ENCODE data around the gene UVRAG.

UVRAG gene

DNA sequence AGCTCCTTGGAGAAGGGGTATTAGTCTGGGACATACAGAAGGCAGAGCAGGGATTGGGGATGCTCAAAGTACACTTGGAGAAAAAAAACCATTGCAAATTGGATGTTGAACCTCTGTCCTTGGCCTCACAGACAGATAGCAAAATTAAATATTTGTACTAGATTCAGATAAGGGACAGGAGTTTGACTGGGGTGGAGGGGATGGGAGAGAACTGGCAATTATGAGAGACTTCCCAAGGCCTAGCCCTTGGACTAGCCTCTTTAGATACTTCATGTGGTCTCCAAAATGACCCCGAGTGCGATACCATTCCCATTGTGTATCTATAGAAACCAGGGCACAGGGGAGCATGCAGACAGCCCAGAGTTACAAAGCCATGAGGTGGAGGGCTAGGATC lies 30.9 kb upstream of the UVRAG start:
- no peak for DNase-seq (ENCODE audit: low spot score)

- no peak for DNase-seq (ENCODE audit: low spot score)
These were observed 30.5 kb upstream of the UVRAG start for GRCh38 chr11:75784506-75784905.

DNA sequence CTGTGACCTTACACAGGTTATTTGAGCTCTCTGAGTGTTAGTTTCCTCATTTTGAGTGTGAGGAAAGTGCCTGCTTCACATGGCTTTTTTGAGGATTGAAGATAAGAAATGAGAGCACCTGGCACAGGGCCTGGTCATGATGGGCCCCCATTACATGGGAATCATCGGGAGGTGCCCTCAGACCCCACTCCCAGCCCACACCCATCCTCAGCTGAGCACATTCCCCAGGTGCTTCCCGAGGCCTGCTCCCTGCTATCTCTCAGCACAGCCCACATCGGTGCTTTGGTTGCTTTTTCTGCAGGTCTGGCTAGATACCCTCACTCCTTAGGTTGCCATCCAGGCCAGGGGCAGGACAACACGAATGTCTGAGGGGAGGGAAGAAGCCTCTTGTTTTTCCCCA lies 29.8 kb upstream of the UVRAG start:
- no peak for DNase-seq (ENCODE audit: low spot score)

DNA sequence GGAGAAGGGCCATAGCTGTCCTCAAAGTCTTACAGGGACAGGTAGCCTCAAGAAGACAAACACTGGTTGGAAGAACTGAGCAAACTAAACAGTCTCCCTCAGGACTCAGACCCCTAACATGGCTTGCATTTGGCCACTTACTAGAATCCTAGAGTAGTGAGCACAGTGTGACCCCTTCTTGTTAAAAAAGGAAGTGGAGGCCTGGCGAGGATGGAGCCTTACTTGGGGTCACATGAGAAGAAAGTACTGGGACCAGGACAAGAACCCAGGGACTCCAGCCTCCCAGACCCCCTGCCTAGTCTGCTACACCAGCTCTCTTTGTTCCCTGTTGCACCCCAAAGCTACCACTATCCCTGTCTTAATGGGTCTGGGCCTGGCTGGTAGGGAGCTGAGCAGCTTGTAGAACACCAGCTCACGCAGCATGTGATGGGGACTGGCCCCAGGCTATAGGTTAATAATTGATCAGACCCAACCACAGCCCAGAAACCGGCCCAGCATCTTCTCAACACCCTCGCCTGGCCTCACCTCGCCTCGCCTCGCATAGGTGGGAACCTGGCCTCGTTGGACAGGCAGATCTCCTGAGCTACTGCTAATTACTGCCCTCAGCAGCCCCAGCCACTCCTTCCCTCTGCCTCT lies 28.8 kb upstream of the UVRAG start:
- no peak for DNase-seq (ENCODE audit: low spot score)

DNA sequence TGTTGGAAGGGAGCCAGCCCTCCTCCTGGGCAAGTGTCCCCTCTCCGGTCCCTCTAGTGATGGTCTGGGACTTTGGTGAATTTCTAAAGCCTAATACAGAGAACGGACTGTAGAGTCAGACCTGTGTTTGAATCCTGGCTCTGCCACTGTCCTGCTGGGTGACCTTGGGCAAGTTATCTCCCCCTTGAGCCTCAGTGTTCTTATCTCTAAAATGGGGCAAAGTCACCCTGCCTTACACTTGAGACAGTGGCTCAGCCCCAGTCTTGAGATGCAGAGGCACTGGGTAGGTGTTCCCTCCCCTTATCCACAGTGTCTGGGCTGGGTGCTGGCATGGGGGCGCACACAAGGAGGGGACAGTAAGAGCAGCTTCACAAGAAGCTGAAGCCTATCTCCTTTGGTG lies 25.5 kb upstream of the UVRAG start:
- DNase-seq (ENCODE audit: low spot score): no peak

DNA sequence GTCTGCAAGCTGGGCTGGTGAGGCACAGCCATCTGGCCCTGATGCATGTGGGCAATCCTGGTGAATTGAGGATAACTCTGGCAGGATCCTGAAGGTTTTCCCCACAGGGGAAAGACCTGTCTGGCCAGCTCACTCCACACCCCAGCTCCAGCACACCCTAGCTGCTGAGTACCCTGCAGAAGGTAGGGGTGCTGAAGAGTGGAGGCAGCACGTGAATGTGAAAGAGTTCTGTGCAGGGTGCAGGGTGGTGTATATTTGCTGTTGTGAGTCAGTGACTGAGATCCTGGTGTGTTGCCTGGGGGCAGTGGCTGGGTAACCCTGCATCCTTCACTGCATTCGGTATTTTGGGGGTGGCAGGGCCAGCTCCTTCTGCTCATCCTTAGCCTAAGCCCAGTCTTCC lies 24.0 kb upstream of the UVRAG start:
- DNase-seq (ENCODE audit: low spot score): no peak

DNA sequence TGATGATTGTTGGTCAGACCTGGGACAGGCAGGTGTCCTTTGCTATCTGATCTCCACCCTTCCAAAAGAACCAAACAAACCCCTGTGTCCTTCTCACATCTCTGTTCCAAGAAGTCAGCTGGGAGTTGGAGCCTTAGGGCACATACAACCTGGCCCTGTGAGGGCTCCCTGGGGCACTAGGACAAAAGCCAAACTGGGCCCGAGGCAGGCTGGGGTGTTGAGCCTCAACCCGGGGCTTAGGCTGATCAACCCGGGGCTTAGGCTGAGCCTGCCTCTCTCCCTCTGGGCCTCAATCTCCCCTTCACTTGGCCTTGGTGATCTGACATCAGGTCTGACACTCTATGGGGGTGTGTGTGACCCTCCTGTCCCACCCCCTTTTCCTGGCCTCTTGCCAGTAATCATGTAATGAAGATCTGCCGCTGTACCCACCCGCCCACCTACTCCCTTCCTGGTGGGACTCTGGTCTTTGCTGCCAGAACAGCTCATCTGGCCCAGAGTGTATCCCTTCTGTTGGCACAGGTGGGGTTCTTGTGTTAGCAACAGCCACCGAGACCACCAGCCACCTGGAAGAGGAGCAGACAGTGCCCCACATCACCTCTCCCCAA lies 22.8 kb upstream of the UVRAG start:
- no peak for DNase-seq (ENCODE audit: low spot score)

DNA sequence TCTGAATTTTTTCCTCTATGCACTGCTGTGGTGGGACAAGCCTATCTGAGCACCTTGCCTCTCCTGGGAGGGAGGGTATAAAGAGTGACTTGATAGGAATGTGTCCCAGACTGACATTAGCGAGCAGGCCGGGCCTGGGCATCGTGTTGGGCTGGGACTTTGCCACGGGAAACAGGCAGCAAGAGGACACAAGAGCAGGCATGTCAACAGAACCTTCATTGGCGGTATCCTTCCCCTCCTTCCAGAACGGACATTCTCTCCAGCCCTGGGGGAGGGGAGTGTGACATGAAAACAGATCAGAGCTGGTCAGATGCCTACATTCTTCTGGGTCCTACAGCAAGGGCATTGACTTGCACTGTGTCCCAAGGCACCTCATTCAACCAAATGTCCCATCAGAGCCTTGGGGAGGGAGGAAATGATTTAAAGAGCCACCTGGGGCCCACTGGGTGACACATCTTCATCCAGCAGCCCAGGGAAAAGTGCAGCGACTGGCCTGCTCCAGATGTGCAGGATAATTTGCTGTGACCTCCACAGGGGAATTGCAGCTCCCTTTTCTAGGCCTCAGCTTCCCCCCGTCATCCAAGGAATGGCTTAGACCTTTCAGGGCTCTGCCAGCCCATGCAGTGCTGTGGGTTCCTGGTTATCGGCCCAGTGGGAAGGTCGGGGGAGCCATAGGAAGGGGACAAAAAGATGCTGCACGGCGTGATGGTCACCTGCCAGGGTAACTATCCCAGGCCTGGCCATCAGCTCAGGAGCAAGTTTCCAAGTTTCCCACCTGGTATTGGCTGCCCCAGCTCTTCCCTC lies 21.8 kb upstream of the UVRAG start:
- DNase-seq (ENCODE audit: low spot score): no peak

DNA sequence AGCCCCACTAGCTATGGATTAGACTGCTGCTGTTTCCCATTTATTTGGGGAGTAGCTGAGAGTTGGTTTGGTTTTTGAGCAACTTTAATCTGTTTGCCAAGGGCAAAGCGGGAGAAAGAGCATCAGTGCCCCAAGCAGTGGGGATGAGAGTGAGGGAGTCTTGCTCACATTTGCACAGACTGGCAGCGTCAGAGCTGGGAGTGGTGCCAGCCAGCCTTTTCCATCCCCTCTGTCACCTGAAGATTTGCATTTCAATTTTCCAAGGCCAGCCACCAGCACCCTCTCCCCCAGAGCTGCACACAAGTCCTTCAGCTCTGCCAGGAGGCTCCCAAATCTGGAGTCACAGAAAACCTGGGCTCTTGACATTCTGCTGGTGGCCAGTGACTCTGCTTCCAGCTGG lies 21.0 kb upstream of the UVRAG start:
- no peak for DNase-seq (ENCODE audit: low spot score)

- no peak for DNase-seq (ENCODE audit: low spot score)
These were observed 19.5 kb upstream of the UVRAG start for GRCh38 chr11:75795276-75796090.

DNA sequence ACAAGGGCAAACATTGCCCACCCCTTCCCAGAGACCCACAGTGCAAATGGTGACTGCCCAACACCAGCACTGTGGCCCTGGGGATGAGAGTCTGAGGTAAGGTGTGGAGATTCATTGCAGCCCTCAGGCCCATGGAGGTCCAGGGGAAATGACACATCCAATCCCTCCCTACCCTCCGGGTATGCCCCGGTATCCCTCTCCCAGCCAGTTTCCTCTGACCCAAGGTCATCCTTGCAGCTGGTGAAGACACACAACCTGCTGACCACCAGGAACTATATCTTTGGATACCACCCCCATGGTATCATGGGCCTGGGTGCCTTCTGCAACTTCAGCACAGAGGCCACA lies 18.9 kb upstream of the UVRAG start:
- DNase-seq (ENCODE audit: low spot score): no peak

- no peak for DNase-seq (ENCODE audit: low spot score)
These were observed 17.9 kb upstream of the UVRAG start for GRCh38 chr11:75797116-75797515.

GRCh38 chr11:75797792-75798191 lies 17.2 kb upstream of the UVRAG start:
- DNase-seq (ENCODE audit: low spot score): peak; percentile 36

DNA sequence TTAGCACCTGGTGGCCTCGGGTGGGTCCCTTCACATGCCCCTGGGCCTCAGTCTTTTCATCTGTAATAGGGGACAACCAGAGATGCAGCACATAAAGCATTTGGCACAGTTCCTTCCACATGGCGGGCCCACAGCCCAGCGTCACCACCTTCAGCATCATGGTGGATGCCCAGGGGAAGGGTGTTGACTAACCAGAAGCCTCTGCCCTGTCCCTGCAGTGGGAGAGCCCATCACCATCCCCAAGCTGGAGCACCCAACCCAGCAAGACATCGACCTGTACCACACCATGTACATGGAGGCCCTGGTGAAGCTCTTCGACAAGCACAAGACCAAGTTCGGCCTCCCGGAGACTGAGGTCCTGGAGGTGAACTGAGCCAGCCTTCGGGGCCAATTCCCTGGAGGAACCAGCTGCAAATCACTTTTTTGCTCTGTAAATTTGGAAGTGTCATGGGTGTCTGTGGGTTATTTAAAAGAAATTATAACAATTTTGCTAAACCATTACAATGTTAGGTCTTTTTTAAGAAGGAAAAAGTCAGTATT lies 14.8 kb upstream of the UVRAG start:
- DNase-seq (ENCODE audit: low spot score): no peak

- DNase-seq (ENCODE audit: low spot score): no peak
These were observed 14.2 kb upstream of the UVRAG start for GRCh38 chr11:75800728-75801361.

GRCh38 chr11:75801362-75802020 lies 13.5 kb upstream of the UVRAG start:
- DNase-seq (ENCODE audit: low spot score): no peak

- no peak for DNase-seq (ENCODE audit: low spot score)
These were observed 12.7 kb upstream of the UVRAG start for GRCh38 chr11:75802021-75802912.

- DNase-seq (ENCODE audit: low spot score): peak; percentile 79
These were observed 11.8 kb upstream of the UVRAG start for GRCh38 chr11:75802913-75803820.

GRCh38 chr11:75809111-75809510 lies 5.9 kb upstream of the UVRAG start:
- no peak for DNase-seq (ENCODE audit: low spot score)

All from AG08396 (cell line).